Liver (tissue), 9 donors: ENCODE results near the gene POT1. TPM values are rescaled to one million over a fixed set of nuclear protein-coding genes. Genes with fewer than 3 reads are reported as not detected.

Source experiments
- DNase-seq: peaks from one replicate; pipeline ENCODE4 v3.0.0-alpha.2; 2017; ENCODE audit warnings: low spot score
- H3K27ac ChIP-seq, 2 donors: one replicate each; pipeline ENCODE4 v1.7.0; 2013; ENCODE audit warnings: inconsistent platforms in 2 of 2, low read length in 2 of 2, control low read depth in 1 of 2, low read depth in 1 of 2, mild to moderate bottlenecking in 1 of 2
- H3K27me3 ChIP-seq, 4 donors: one replicate each; pipeline versions ENCODE4 v1.6.1 to v1.7.0; 2013; ENCODE audit warnings: low read length in 3 of 4, inconsistent platforms in 1 of 4, mild to moderate bottlenecking in 1 of 4, moderate library complexity in 1 of 4; ENCODE audit not compliant: control insufficient read depth in 4 of 4, insufficient read depth in 4 of 4
- H3K36me3 ChIP-seq, 4 donors: one replicate each; pipeline versions ENCODE4 v1.6.1 to v1.7.0; 2013; ENCODE audit warnings: low read length in 3 of 4, mild to moderate bottlenecking in 3 of 4, low read depth in 1 of 4, moderate library complexity in 1 of 4; ENCODE audit not compliant: control insufficient read depth in 4 of 4, insufficient read depth in 3 of 4
- H3K4me1 ChIP-seq, 4 donors: one replicate each; pipeline versions ENCODE4 v1.6.1 to v1.7.0; 2013; ENCODE audit warnings: low read length in 3 of 4, mild to moderate bottlenecking in 3 of 4, moderate library complexity in 1 of 4; ENCODE audit not compliant: control insufficient read depth in 4 of 4, insufficient read depth in 4 of 4
- H3K4me3 ChIP-seq, 3 donors: one replicate each; pipeline versions ENCODE4 v1.6.1 to v1.7.0; 2013; ENCODE audit warnings: low read length in 3 of 3, control low read depth in 1 of 3, low read depth in 1 of 3, mild to moderate bottlenecking in 1 of 3
- H3K9ac ChIP-seq, 2 donors: one replicate each; pipeline ENCODE4 v1.7.0; 2013; ENCODE audit warnings: low read length in 2 of 2, mild to moderate bottlenecking in 2 of 2, moderate library complexity in 2 of 2, control low read depth in 1 of 2, low read depth in 1 of 2
- H3K9me3 ChIP-seq, 4 donors: one replicate each; pipeline versions ENCODE4 v1.6.1 to v1.7.0; 2013; ENCODE audit warnings: low read length in 3 of 4; ENCODE audit not compliant: control insufficient read depth in 4 of 4
- EGR1 ChIP-seq, 2 donors: IDR thresholded peaks; 2 replicates each; pipeline ENCODE4 v1.6.1; 2016 to 2018; ENCODE audit warnings: antibody characterized with exemption in 2 of 2, low read depth in 2 of 2
- FOXA1 ChIP-seq: IDR thresholded peaks from 2 replicates; pipeline ENCODE4 v1.6.1; 2016; ENCODE audit warnings: antibody characterized with exemption
- FOXA2 ChIP-seq: IDR thresholded peaks from 2 replicates; pipeline ENCODE4 v1.6.1; 2016; ENCODE audit warnings: antibody characterized with exemption
- GABPA ChIP-seq, 2 donors: IDR thresholded peaks in 1 of 2; conservative IDR thresholded peaks in 1 of 2; 2 replicates each; pipeline ENCODE4 v1.6.1; 2016; ENCODE audit warnings: antibody characterized with exemption in 2 of 2, mild to moderate bottlenecking in 1 of 2, moderate library complexity in 1 of 2
- HNF4A ChIP-seq, 2 donors: conservative IDR thresholded peaks; 2 replicates each; pipeline ENCODE4 v1.6.1; 2016; ENCODE audit warnings: antibody characterized with exemption in 2 of 2, mild to moderate bottlenecking in 2 of 2
- HNF4G ChIP-seq: IDR thresholded peaks from 2 replicates; pipeline ENCODE4 v1.6.1; 2016; ENCODE audit warnings: antibody characterized with exemption
- JUND ChIP-seq, 2 donors: IDR thresholded peaks; 2 replicates each; pipeline ENCODE4 v1.6.1; 2016; ENCODE audit warnings: antibody characterized with exemption in 2 of 2
- NR2F2 ChIP-seq: IDR thresholded peaks from 2 replicates; pipeline ENCODE4 v1.6.1; 2016; ENCODE audit warnings: antibody characterized with exemption
- RAD21 ChIP-seq, 2 donors: IDR thresholded peaks; 2 replicates each; pipeline ENCODE4 v1.6.1; 2016; ENCODE audit warnings: antibody characterized with exemption in 2 of 2, mild to moderate bottlenecking in 2 of 2
- RXRA ChIP-seq, 2 donors: IDR thresholded peaks; 2 replicates each; pipeline ENCODE4 v1.6.1; 2017 to 2018; ENCODE audit warnings: antibody characterized with exemption in 2 of 2, mild to moderate bottlenecking in 1 of 2
- SP1 ChIP-seq: IDR thresholded peaks from 2 replicates; pipeline ENCODE4 v1.6.1; 2018; ENCODE audit warnings: antibody characterized with exemption, mild to moderate bottlenecking
- TAF1 ChIP-seq: conservative IDR thresholded peaks from 2 replicates; pipeline ENCODE4 v1.6.1; 2016; ENCODE audit warnings: antibody characterized with exemption, mild to moderate bottlenecking
- YY1 ChIP-seq: IDR thresholded peaks from 2 replicates; pipeline ENCODE4 v1.6.1; 2016; ENCODE audit warnings: antibody characterized with exemption, mild to moderate bottlenecking
- WGBS: extraction: QIAGEN DNeasy Blood & Tissue Kit; methylation state at CpG from one replicate; pipeline ENCODE4 v1.1.7; 2013; 5-methylcytosine and 5-hydroxymethylcytosine counted together
- polyA plus RNA-seq, 2 donors: library from polyadenylated mRNA; stranded (reverse) in 1 of 2; unstranded in 1 of 2; fragments of 200-250 nt in 1 of 2; fragments of >200 nt in 1 of 2; fragmentation: Nextera tagmentation in 1 of 2; extraction: Ambion mirVana in 1 of 2; gene quantifications; one replicate each; pipeline versions ENCODE4 v1.2.1 to v1.2.3, GENCODE V29; 2013 to 2015
- total RNA-seq, 2 donors: library from RNA; depleted of rRNA; stranded (reverse); fragments of >200 nt; gene quantifications; one replicate each; pipeline ENCODE4 v1.2.3, GENCODE V29; 2014
- TF ChIP-seq, protein P1 (sequence below): IDR thresholded peaks from 2 replicates; pipeline ENCODE4 v1.6.1; 2016; ENCODE audit warnings: antibody characterized with exemption
- TF ChIP-seq, protein P2 (sequence below): IDR thresholded peaks from 2 replicates; pipeline ENCODE4 v1.6.1; 2016; ENCODE audit warnings: antibody characterized with exemption
- TF ChIP-seq, protein P3 (sequence below): IDR thresholded peaks from 2 replicates; pipeline ENCODE4 v1.6.1; 2016; ENCODE audit warnings: antibody characterized with exemption, mild to moderate bottlenecking
- TF ChIP-seq, protein P4 (sequence below): IDR thresholded peaks from 2 replicates; pipeline ENCODE4 v1.6.1; 2016; ENCODE audit warnings: antibody characterized with exemption
- TF ChIP-seq, protein P5 (sequence below): fragments of 150-350 bp; IDR thresholded peaks from 2 replicates; pipeline ENCODE4 v1.5.1; 2017; ENCODE audit warnings: improper control_type of control experiment, low read depth, low read length; ENCODE audit not compliant: missing input control
- donor health status: healthy.
- donor health status: healthy.
- donor health status: healthy.
- donor health status: healthy.
- donor health status: healthy.

Gene POT1
- total and polyA plus RNA-seq, 4 donors = 4.9 to 35.5 (median 8.5) TPM

DNA sequence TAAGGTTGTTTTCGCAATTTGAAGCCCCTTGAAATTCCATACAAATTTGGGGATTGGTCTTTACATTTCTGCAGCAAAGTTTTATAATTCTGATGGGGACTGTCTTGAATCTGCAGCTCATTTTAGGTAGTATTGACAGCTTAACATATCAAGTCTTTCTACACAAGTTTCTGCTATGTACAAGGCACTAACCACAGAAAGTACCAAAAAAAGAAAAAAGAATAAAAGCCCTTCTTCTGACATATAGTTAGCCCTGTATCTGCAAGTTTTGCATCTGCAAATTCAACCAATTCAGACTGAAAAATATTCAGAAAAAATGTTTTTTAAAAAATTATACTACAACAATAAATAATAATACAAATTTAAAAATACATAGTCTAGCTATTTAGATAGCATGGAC, 15.3 kb downstream of the POT1 start:
- Histone ChIP-seq H3K4me3 (no peak overlapping the region), H3K27me3 (no peaks in the 10 kb centered on the region), H3K4me1 (peaks cover 0 to 5% (median 0%) of the 10 kb centered on the region in 4 donors), H3K9ac (no peak overlapping the region), H3K9me3 (no peaks in the 10 kb centered on the region), H3K27ac (no peak overlapping the region), H3K36me3 (peaks cover 0 to 4% (median under 1%) of the 10 kb centered on the region in 4 donors)
- DNase-seq = no peak
- no peak for TF ChIP-seq JUND (IDR thresholded peaks at IDR 0.05)
- WGBS = 96% methylated on average over 1 of the region's 1 CpG

DNA sequence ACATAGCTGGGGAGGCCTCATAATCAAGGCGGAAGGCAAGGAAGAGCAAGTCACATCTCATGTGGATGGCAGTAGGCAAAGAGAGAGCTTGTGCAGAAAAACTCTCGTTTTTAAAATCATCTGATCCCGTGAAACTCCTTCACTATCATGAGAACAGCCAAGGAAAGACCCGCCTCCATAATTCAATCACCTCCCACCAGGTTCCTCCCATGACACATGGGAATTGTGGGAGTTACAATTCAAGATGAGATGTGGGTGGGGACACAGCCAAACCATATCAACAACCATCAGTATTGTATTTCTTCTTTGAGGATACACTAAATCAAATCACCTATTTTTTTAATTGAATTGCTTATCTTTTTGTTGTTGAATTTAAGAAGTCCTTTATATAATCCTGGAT, 16.7 kb downstream of the POT1 start:
- DNase-seq = no peak
- Histone ChIP-seq H3K27me3 (no peaks in the 10 kb centered on the region), H3K4me1 (peaks cover 0 to 5% (median 0%) of the 10 kb centered on the region in 4 donors), H3K36me3 (peaks cover 0 to 4% (median 0%) of the 10 kb centered on the region in 4 donors), H3K4me3 (no peak overlapping the region), H3K9ac (no peak overlapping the region), H3K27ac (no peak overlapping the region), H3K9me3 (no peaks in the 10 kb centered on the region)
- WGBS = 98% methylated on average over 4 of the region's 4 CpGs
- TF ChIP-seq, protein P1, sequence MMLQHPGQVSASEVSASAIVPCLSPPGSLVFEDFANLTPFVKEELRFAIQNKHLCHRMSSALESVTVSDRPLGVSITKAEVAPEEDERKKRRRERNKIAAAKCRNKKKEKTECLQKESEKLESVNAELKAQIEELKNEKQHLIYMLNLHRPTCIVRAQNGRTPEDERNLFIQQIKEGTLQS = no peak
- no peak for TF ChIP-seq JUND (IDR thresholded peaks at IDR 0.05)
- TF ChIP-seq TAF1 = no peak
- TF ChIP-seq, protein P2, sequence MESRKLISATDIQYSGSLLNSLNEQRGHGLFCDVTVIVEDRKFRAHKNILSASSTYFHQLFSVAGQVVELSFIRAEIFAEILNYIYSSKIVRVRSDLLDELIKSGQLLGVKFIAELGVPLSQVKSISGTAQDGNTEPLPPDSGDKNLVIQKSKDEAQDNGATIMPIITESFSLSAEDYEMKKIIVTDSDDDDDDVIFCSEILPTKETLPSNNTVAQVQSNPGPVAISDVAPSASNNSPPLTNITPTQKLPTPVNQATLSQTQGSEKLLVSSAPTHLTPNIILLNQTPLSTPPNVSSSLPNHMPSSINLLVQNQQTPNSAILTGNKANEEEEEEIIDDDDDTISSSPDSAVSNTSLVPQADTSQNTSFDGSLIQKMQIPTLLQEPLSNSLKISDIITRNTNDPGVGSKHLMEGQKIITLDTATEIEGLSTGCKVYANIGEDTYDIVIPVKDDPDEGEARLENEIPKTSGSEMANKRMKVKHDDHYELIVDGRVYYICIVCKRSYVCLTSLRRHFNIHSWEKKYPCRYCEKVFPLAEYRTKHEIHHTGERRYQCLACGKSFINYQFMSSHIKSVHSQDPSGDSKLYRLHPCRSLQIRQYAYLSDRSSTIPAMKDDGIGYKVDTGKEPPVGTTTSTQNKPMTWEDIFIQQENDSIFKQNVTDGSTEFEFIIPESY = no peak

DNA sequence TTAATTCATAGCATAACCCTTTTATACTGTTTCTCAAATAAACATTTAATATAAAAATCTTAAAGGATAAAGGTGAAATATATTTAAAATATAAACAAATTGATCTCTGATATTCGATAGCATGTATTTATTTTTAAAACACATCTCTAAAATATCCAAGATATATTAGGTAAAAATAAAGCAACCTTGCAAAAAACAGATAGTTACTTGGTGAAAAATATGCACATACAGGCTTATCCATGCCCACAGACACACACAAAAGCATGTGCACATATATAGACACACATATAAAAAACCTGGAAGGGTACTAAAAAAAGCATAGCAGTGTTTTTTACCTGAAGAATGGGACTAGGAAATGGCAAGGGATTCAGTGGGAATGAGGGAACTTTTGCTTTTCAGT, 19.8 kb downstream of the POT1 start:
- WGBS = 51% methylated on average over 1 of the region's 1 CpG
- Histone ChIP-seq H3K27me3 (no peaks in the 10 kb centered on the region), H3K4me1 (no peaks in the 10 kb centered on the region), H3K4me3 (no peak overlapping the region), H3K27ac (no peak overlapping the region), H3K9ac (no peak overlapping the region), H3K36me3 (no peaks in the 10 kb centered on the region), H3K9me3 (no peaks in the 10 kb centered on the region)
- no peak for DNase-seq
- TF ChIP-seq FOXA1 (no peak), JUND (IDR thresholded peaks at IDR 0.05) (no peak), NR2F2 (no peak), YY1 (no peak), SP1 (no peak), HNF4A (conservative IDR thresholded peaks at IDR 0.05) (no peak), HNF4G (no peak), TAF1 (no peak), RAD21 (IDR thresholded peaks at IDR 0.05) (no peak), EGR1 (IDR thresholded peaks at IDR 0.05; ENCODE audit: low read depth in 2 of 2) (no peak), RXRA (IDR thresholded peaks at IDR 0.05) (no peak), FOXA2 (no peak), GABPA (IDR thresholded peaks at IDR 0.05 in 1 of 2, conservative IDR thresholded peaks at IDR 0.05 in 1 of 2) (no peak)
- TF ChIP-seq, protein P2 = no peak
- TF ChIP-seq, protein P3, sequence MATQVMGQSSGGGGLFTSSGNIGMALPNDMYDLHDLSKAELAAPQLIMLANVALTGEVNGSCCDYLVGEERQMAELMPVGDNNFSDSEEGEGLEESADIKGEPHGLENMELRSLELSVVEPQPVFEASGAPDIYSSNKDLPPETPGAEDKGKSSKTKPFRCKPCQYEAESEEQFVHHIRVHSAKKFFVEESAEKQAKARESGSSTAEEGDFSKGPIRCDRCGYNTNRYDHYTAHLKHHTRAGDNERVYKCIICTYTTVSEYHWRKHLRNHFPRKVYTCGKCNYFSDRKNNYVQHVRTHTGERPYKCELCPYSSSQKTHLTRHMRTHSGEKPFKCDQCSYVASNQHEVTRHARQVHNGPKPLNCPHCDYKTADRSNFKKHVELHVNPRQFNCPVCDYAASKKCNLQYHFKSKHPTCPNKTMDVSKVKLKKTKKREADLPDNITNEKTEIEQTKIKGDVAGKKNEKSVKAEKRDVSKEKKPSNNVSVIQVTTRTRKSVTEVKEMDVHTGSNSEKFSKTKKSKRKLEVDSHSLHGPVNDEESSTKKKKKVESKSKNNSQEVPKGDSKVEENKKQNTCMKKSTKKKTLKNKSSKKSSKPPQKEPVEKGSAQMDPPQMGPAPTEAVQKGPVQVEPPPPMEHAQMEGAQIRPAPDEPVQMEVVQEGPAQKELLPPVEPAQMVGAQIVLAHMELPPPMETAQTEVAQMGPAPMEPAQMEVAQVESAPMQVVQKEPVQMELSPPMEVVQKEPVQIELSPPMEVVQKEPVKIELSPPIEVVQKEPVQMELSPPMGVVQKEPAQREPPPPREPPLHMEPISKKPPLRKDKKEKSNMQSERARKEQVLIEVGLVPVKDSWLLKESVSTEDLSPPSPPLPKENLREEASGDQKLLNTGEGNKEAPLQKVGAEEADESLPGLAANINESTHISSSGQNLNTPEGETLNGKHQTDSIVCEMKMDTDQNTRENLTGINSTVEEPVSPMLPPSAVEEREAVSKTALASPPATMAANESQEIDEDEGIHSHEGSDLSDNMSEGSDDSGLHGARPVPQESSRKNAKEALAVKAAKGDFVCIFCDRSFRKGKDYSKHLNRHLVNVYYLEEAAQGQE = no peak
- TF ChIP-seq, protein P4, sequence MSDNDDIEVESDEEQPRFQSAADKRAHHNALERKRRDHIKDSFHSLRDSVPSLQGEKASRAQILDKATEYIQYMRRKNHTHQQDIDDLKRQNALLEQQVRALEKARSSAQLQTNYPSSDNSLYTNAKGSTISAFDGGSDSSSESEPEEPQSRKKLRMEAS = no peak
- TF ChIP-seq, protein P5, sequence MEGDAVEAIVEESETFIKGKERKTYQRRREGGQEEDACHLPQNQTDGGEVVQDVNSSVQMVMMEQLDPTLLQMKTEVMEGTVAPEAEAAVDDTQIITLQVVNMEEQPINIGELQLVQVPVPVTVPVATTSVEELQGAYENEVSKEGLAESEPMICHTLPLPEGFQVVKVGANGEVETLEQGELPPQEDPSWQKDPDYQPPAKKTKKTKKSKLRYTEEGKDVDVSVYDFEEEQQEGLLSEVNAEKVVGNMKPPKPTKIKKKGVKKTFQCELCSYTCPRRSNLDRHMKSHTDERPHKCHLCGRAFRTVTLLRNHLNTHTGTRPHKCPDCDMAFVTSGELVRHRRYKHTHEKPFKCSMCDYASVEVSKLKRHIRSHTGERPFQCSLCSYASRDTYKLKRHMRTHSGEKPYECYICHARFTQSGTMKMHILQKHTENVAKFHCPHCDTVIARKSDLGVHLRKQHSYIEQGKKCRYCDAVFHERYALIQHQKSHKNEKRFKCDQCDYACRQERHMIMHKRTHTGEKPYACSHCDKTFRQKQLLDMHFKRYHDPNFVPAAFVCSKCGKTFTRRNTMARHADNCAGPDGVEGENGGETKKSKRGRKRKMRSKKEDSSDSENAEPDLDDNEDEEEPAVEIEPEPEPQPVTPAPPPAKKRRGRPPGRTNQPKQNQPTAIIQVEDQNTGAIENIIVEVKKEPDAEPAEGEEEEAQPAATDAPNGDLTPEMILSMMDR = no peak
- TF ChIP-seq, protein P1 = no peak
